Keratinocyte (primary cell): ENCODE data around the gene MYEF2.

Source experiments
- EZH2 ChIP-seq: IDR thresholded peaks from one replicate; pipeline ENCODE4 v1.6.1; 2012; ENCODE audit warnings: inconsistent platforms, mild to moderate bottlenecking, low read length, moderate library complexity
- TF ChIP-seq, protein P1 (sequence below), 3 experiments: IDR thresholded peaks in 1 of 3; conservative IDR thresholded peaks in 1 of 3; optimal IDR thresholded peaks in 1 of 3; 2 replicates in 2 of 3; 3 replicates in 1 of 3; pipeline versions ENCODE3 to v1.5.1; 2011; ENCODE audit warnings: low read length in 3 of 3, mild to moderate bottlenecking in 3 of 3, moderate library complexity in 2 of 3, control low read depth in 1 of 3, inconsistent platforms in 1 of 3; ENCODE audit not compliant: insufficient read depth in 2 of 3; ENCODE audit errors: extremely low read depth in 1 of 3

DNA sequence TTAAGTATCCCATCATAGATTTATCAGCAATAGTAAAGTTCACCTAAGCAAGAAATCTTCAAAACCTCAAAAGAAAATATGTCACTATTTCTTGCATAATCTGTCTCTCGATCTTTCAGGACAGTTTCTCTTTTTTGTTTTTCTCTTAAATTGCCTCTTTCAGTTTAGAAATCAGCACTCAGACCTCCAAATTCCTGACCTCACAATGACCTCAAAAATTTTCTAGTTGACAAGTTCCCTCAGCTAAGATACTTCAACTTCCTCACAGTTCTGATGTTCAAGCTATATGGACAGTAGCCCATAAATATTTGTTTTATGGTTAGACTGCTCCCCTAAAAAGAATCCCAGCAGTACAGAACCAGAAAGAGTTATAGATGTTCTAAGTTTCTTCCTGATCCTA is 33.2 kb downstream of the MYEF2 start:
- TF ChIP-seq, protein P1, sequence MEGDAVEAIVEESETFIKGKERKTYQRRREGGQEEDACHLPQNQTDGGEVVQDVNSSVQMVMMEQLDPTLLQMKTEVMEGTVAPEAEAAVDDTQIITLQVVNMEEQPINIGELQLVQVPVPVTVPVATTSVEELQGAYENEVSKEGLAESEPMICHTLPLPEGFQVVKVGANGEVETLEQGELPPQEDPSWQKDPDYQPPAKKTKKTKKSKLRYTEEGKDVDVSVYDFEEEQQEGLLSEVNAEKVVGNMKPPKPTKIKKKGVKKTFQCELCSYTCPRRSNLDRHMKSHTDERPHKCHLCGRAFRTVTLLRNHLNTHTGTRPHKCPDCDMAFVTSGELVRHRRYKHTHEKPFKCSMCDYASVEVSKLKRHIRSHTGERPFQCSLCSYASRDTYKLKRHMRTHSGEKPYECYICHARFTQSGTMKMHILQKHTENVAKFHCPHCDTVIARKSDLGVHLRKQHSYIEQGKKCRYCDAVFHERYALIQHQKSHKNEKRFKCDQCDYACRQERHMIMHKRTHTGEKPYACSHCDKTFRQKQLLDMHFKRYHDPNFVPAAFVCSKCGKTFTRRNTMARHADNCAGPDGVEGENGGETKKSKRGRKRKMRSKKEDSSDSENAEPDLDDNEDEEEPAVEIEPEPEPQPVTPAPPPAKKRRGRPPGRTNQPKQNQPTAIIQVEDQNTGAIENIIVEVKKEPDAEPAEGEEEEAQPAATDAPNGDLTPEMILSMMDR (optimal IDR thresholded peaks at IDR 0.05 in 1 of 3, IDR thresholded peaks at IDR 0.05 in 1 of 3, conservative IDR thresholded peaks at IDR 0.05 in 1 of 3; ENCODE audit: extremely low read depth in 1 of 3, insufficient read depth in 2 of 3, low read length in 3 of 3): no peak
- TF ChIP-seq EZH2: no peak
